OCI-LY1 (cell line): ENCODE data around the gene FGGY.

Source experiments
- H2AFZ ChIP-seq: fragments of 200-600 bp; sonication (generic), shearing (Covaris generic); 2 replicates; pipeline ENCODE4 v1.6.0; 2014; ENCODE audit warnings: antibody characterized with exemption, mild to moderate bottlenecking, low read length
- H3F3A ChIP-seq: fragments of 200-600 bp; sonication (generic), shearing (Covaris generic); 2 replicates; pipeline ENCODE4 v1.6.0; 2014; ENCODE audit warnings: mild to moderate bottlenecking, antibody characterized with exemption, low read length, moderate library complexity; ENCODE audit not compliant: insufficient read depth
- H3K27ac ChIP-seq: fragments of 200-600 bp; sonication (generic); 2 replicates; pipeline ENCODE4 v1.5.1; 2014; ENCODE audit warnings: low read length, mixed run types, mild to moderate bottlenecking, low read depth; ENCODE audit not compliant: poor library complexity, severe bottlenecking
- H3K27me3 ChIP-seq: fragments of 200-600 bp; sonication (generic); 2 replicates; pipeline ENCODE4 v1.6.0; 2014; ENCODE audit warnings: antibody characterized with exemption, mild to moderate bottlenecking, low read length, moderate library complexity; ENCODE audit not compliant: insufficient read depth
- H3K36me3 ChIP-seq: fragments of 200-600 bp; sonication (generic); 2 replicates; pipeline ENCODE4 v1.6.1; 2014; ENCODE audit warnings: mild to moderate bottlenecking, antibody characterized with exemption, low read length, moderate library complexity, mixed read lengths; ENCODE audit not compliant: insufficient read depth
- H3K4me1 ChIP-seq: fragments of 200-600 bp; sonication (generic); 2 replicates; pipeline ENCODE4 v1.5.1; 2014; ENCODE audit warnings: mild to moderate bottlenecking, low read length, moderate library complexity; ENCODE audit not compliant: insufficient read depth, severe bottlenecking
- H3K4me2 ChIP-seq: fragments of 200-600 bp; sonication (generic), shearing (Covaris generic); 2 replicates; pipeline ENCODE4 v1.6.1; 2014; ENCODE audit warnings: low read length
- H3K4me3 ChIP-seq: fragments of 200-600 bp; sonication (generic); 2 replicates; pipeline ENCODE4 v1.5.1; 2014; ENCODE audit warnings: low read length, low read depth, mild to moderate bottlenecking, mixed read lengths; ENCODE audit not compliant: poor library complexity, severe bottlenecking
- H3K79me2 ChIP-seq: fragments of 200-600 bp; shearing (Covaris generic); 2 replicates; pipeline ENCODE4 v1.6.1; 2016; ENCODE audit warnings: mixed run types, low read length, mixed read lengths; ENCODE audit not compliant: insufficient read depth
- H3K9ac ChIP-seq: fragments of 200-600 bp; sonication (generic), shearing (Covaris generic); 2 replicates; pipeline ENCODE4 v1.6.1; 2014; ENCODE audit warnings: mild to moderate bottlenecking, low read length, mixed read lengths
- H3K9me2 ChIP-seq: fragments of 200-600 bp; sonication (generic), shearing (Covaris generic); 2 replicates; pipeline ENCODE4 v1.6.1; 2014; ENCODE audit warnings: low read depth, mild to moderate bottlenecking, low read length, mixed read lengths
- H3K9me3 ChIP-seq: fragments of 200-600 bp; shearing (Covaris generic); 2 replicates; pipeline ENCODE4 v1.6.1; 2014; ENCODE audit warnings: low read length, mixed read lengths
- H4K20me1 ChIP-seq: fragments of 200-600 bp; sonication (generic), shearing (Covaris generic); 2 replicates; pipeline ENCODE4 v1.6.0; 2016; ENCODE audit warnings: mild to moderate bottlenecking, low read length; ENCODE audit not compliant: insufficient read depth
- EZH2 ChIP-seq: fragments of 200-600 bp; sonication (generic), shearing (Covaris generic); IDR thresholded peaks from 2 replicates; pipeline ENCODE4 v1.8.0; 2017; ENCODE audit warnings: borderline replicate concordance, mixed run types, mild to moderate bottlenecking, antibody characterized with exemption, low read length, moderate library complexity, mixed read lengths
- TF ChIP-seq, protein P1 (sequence below): fragments of 200-600 bp; sonication (generic), shearing (Covaris generic); IDR thresholded peaks from 2 replicates; pipeline ENCODE4 v1.5.1; 2017; ENCODE audit warnings: mild to moderate bottlenecking, antibody characterized with exemption, low read length, moderate library complexity, mixed read lengths

The FGGY gene

GRCh38 chr1:59429656-59430055, 132.8 kb downstream of the FGGY start:
- no peak overlapping the region for H3K9ac ChIP-seq
- no peaks in the 10 kb centered on the region for H3K4me1 ChIP-seq
- no peak overlapping the region for H2AFZ ChIP-seq
- no peak overlapping the region for H3K27ac ChIP-seq
- no peaks in the 10 kb centered on the region for H4K20me1 ChIP-seq
- no peaks in the 10 kb centered on the region for H3K36me3 ChIP-seq
- no peaks in the 10 kb centered on the region for H3K9me3 ChIP-seq
- H3F3A ChIP-seq, result no peaks in the 10 kb centered on the region
- no peak overlapping the region for H3K4me2 ChIP-seq
- no peaks in the 10 kb centered on the region for H3K9me2 ChIP-seq
- TF ChIP-seq, protein P1, sequence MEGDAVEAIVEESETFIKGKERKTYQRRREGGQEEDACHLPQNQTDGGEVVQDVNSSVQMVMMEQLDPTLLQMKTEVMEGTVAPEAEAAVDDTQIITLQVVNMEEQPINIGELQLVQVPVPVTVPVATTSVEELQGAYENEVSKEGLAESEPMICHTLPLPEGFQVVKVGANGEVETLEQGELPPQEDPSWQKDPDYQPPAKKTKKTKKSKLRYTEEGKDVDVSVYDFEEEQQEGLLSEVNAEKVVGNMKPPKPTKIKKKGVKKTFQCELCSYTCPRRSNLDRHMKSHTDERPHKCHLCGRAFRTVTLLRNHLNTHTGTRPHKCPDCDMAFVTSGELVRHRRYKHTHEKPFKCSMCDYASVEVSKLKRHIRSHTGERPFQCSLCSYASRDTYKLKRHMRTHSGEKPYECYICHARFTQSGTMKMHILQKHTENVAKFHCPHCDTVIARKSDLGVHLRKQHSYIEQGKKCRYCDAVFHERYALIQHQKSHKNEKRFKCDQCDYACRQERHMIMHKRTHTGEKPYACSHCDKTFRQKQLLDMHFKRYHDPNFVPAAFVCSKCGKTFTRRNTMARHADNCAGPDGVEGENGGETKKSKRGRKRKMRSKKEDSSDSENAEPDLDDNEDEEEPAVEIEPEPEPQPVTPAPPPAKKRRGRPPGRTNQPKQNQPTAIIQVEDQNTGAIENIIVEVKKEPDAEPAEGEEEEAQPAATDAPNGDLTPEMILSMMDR, result no peak
- no peak for TF ChIP-seq EZH2
- H3K79me2 ChIP-seq, result no peaks in the 10 kb centered on the region
- H3K4me3 ChIP-seq, result no peak overlapping the region
- no peaks in the 10 kb centered on the region for H3K27me3 ChIP-seq

GRCh38 chr1:59431566-59432294, 134.8 kb downstream of the FGGY start:
- Histone ChIP-seq H4K20me1 (no peaks in the 10 kb centered on the region), H3K9ac (no peak overlapping the region), H3K9me2 (no peaks in the 10 kb centered on the region), H3K4me3 (no peak overlapping the region), H3K27me3 (no peaks in the 10 kb centered on the region), H3K4me2 (no peak overlapping the region), H3K27ac (no peak overlapping the region), H3K9me3 (no peaks in the 10 kb centered on the region), H3K36me3 (no peaks in the 10 kb centered on the region), H2AFZ (no peak overlapping the region), H3F3A (no peaks in the 10 kb centered on the region), H3K4me1 (no peaks in the 10 kb centered on the region), H3K79me2 (no peaks in the 10 kb centered on the region)
- no peak for TF ChIP-seq EZH2
- TF ChIP-seq, protein P1, result no peak

GRCh38 chr1:59432531-59433439, 135.9 kb downstream of the FGGY start:
- H3K4me2 ChIP-seq, result no peak overlapping the region
- H3K9ac ChIP-seq, result no peak overlapping the region

More at GRCh38 chr1:59432531-59433439, 135.9 kb downstream of the FGGY start:
- H2AFZ ChIP-seq, result no peak overlapping the region
- H4K20me1 ChIP-seq, result no peaks in the 10 kb centered on the region
- no peaks in the 10 kb centered on the region for H3K27me3 ChIP-seq
- no peak for TF ChIP-seq EZH2
- TF ChIP-seq, protein P1, result no peak
- no peaks in the 10 kb centered on the region for H3F3A ChIP-seq
- H3K9me3 ChIP-seq, result no peaks in the 10 kb centered on the region
- no peaks in the 10 kb centered on the region for H3K79me2 ChIP-seq
- H3K36me3 ChIP-seq, result no peaks in the 10 kb centered on the region
- no peaks in the 10 kb centered on the region for H3K9me2 ChIP-seq
- H3K27ac ChIP-seq, result no peak overlapping the region
- no peak overlapping the region for H3K4me3 ChIP-seq
- no peaks in the 10 kb centered on the region for H3K4me1 ChIP-seq
